Measurements from ENCODE around the gene PDE5A. TPM values are rescaled to one million over a fixed set of nuclear protein-coding genes. Genes with fewer than 3 reads are reported as not detected.

The PDE5A gene
- total and polyA plus RNA-seq, 10 of the 15 experiments (the other 5 are each of a cell fraction or from before 2014, with no cell fraction given): under 0.01 to 3.9 (median 0.26) TPM; not detected in 1

GRCh38 chr4:119518230-119518892 lies 110.2 kb downstream of the PDE5A start:
- H3K79me2 ChIP-seq (ENCODE audit: control insufficient read depth, insufficient read depth, low read length): no peaks in the 10 kb centered on the region
- no peaks in the 10 kb centered on the region for H4K20me1 ChIP-seq (ENCODE audit: control insufficient read depth, insufficient read depth)
- ATAC-seq: no peak
- in situ Hi-C loops (cut with MboI) (no loop called here), intact Hi-C loops (cut with micrococcal nuclease; ENCODE audit: unreplicated experiment) (no loop called here)
- ChIA-PET CTCF (no interaction called here), SMC1A (ENCODE audit: uncharacterized antibody, unreplicated experiment) (interaction anchor here (1.6 kb wide), 1 partner anchor 13 kb away, joined by 4 read pairs; no protein-coding TSS in a partner anchor), RAD21 (ENCODE audit: unreplicated experiment) (no interaction called here), POLR2A (no interaction called here)
- 98% methylated on average over 3 of the region's 3 CpGs for whole genome bisulfite sequencing (ENCODE audit: insufficient coverage, insufficient replicate concordance, low lambda C conversion rate, missing lambda C conversion rate)
- no peaks in the 10 kb centered on the region for H3K27me3 ChIP-seq (replicated peaks in 1 of 2; ENCODE audit: control insufficient read depth in 2 of 2, insufficient read depth in 2 of 2, low read length in 1 of 2)
- no peak overlapping the region for H3K27ac ChIP-seq (ENCODE audit: control insufficient read depth, insufficient read depth)
- no peaks in the 10 kb centered on the region for H3K36me3 ChIP-seq (ENCODE audit: control insufficient read depth in 2 of 2, insufficient read depth in 2 of 2, low read length in 1 of 2)
- H3K9ac ChIP-seq (ENCODE audit: control insufficient read depth, insufficient read depth, low read length): no peak overlapping the region
- H2AFZ ChIP-seq (ENCODE audit: control insufficient read depth, low read depth, low read length): no peak overlapping the region
- H3K4me1 ChIP-seq (ENCODE audit: control insufficient read depth, insufficient read depth, low read length): no peaks in the 10 kb centered on the region
- no peak overlapping the region for H3K4me3 ChIP-seq
- DNase-seq (ENCODE audit: low read depth, low spot score): no peak
- H3K4me2 ChIP-seq (ENCODE audit: control insufficient read depth, insufficient read depth): no peak overlapping the region
- H3K9me3 ChIP-seq (replicated peaks; ENCODE audit: control insufficient read depth, insufficient read depth, low read length): no peaks in the 10 kb centered on the region
- no peak for FAIRE-seq
- no TSS peak for BruUV-seq (replicated peaks)
- no peak for TF ChIP-seq POU2F2 (IDR thresholded peaks at IDR 0.05; ENCODE audit: borderline replicate concordance, low read depth, low read length)
- TF ChIP-seq ATF2 (IDR thresholded peaks at IDR 0.05; ENCODE audit: low read length): no peak
- TF ChIP-seq NFYB (IDR thresholded peaks at IDR 0.05; ENCODE audit: insufficient read depth, low read depth, low read length): no peak
- TF ChIP-seq SIX5 (IDR thresholded peaks at IDR 0.05; ENCODE audit: low read depth, low read length, severe bottlenecking): no peak
- no peak for TF ChIP-seq TARDBP (IDR thresholded peaks at IDR 0.05; ENCODE audit: borderline replicate concordance)
- no peak for TF ChIP-seq BRCA1 (IDR thresholded peaks at IDR 0.05; ENCODE audit: low read depth, low read length)
- TF ChIP-seq RELA (IDR thresholded peaks at IDR 0.05; ENCODE audit: borderline replicate concordance, partially characterized antibody): no peak
- no peak for TF ChIP-seq HCFC1 (IDR thresholded peaks at IDR 0.05; ENCODE audit: low read length)
- TF ChIP-seq NFYA (IDR thresholded peaks at IDR 0.05; ENCODE audit: borderline replicate concordance, low read depth, low read length): no peak
- no peak for TF ChIP-seq RFX5 (IDR thresholded peaks at IDR 0.05; ENCODE audit: low read depth, low read length)
- no peak for TF ChIP-seq RB1 (IDR thresholded peaks at IDR 0.05; ENCODE audit: borderline replicate concordance)
- no peak for TF ChIP-seq CHD1 (IDR thresholded peaks at IDR 0.05; ENCODE audit: low read depth, low read length)

All from GM12878 (cell line).